OCI-LY1 (cell line): Measurements from ENCODE around the gene ASF1A.
A peak's percentile ranks its signal among the peaks of the same experiment; 100 is the strongest.

ENCODE experiments used
- H2AFZ ChIP-seq: fragments of 200-600 bp; sonication (generic), shearing (Covaris generic); 2 replicates; pipeline ENCODE4 v1.6.0; 2014; ENCODE audit warnings: antibody characterized with exemption, mild to moderate bottlenecking, low read length
- H3F3A ChIP-seq: fragments of 200-600 bp; sonication (generic), shearing (Covaris generic); 2 replicates; pipeline ENCODE4 v1.6.0; 2014; ENCODE audit warnings: mild to moderate bottlenecking, antibody characterized with exemption, low read length, moderate library complexity; ENCODE audit not compliant: insufficient read depth
- H3K27ac ChIP-seq: fragments of 200-600 bp; sonication (generic); 2 replicates; pipeline ENCODE4 v1.5.1; 2014; ENCODE audit warnings: low read length, mixed run types, mild to moderate bottlenecking, low read depth; ENCODE audit not compliant: poor library complexity, severe bottlenecking
- H3K27me3 ChIP-seq: fragments of 200-600 bp; sonication (generic); 2 replicates; pipeline ENCODE4 v1.6.0; 2014; ENCODE audit warnings: antibody characterized with exemption, mild to moderate bottlenecking, low read length, moderate library complexity; ENCODE audit not compliant: insufficient read depth
- H3K36me3 ChIP-seq: fragments of 200-600 bp; sonication (generic); 2 replicates; pipeline ENCODE4 v1.6.1; 2014; ENCODE audit warnings: mild to moderate bottlenecking, antibody characterized with exemption, low read length, moderate library complexity, mixed read lengths; ENCODE audit not compliant: insufficient read depth
- H3K4me1 ChIP-seq: fragments of 200-600 bp; sonication (generic); 2 replicates; pipeline ENCODE4 v1.5.1; 2014; ENCODE audit warnings: mild to moderate bottlenecking, low read length, moderate library complexity; ENCODE audit not compliant: insufficient read depth, severe bottlenecking
- H3K4me2 ChIP-seq: fragments of 200-600 bp; sonication (generic), shearing (Covaris generic); 2 replicates; pipeline ENCODE4 v1.6.1; 2014; ENCODE audit warnings: low read length
- H3K4me3 ChIP-seq: fragments of 200-600 bp; sonication (generic); 2 replicates; pipeline ENCODE4 v1.5.1; 2014; ENCODE audit warnings: low read length, low read depth, mild to moderate bottlenecking, mixed read lengths; ENCODE audit not compliant: poor library complexity, severe bottlenecking
- H3K79me2 ChIP-seq: fragments of 200-600 bp; shearing (Covaris generic); 2 replicates; pipeline ENCODE4 v1.6.1; 2016; ENCODE audit warnings: mixed run types, low read length, mixed read lengths; ENCODE audit not compliant: insufficient read depth
- H3K9ac ChIP-seq: fragments of 200-600 bp; sonication (generic), shearing (Covaris generic); 2 replicates; pipeline ENCODE4 v1.6.1; 2014; ENCODE audit warnings: mild to moderate bottlenecking, low read length, mixed read lengths
- H3K9me2 ChIP-seq: fragments of 200-600 bp; sonication (generic), shearing (Covaris generic); 2 replicates; pipeline ENCODE4 v1.6.1; 2014; ENCODE audit warnings: low read depth, mild to moderate bottlenecking, low read length, mixed read lengths
- H3K9me3 ChIP-seq: fragments of 200-600 bp; shearing (Covaris generic); 2 replicates; pipeline ENCODE4 v1.6.1; 2014; ENCODE audit warnings: low read length, mixed read lengths
- H4K20me1 ChIP-seq: fragments of 200-600 bp; sonication (generic), shearing (Covaris generic); 2 replicates; pipeline ENCODE4 v1.6.0; 2016; ENCODE audit warnings: mild to moderate bottlenecking, low read length; ENCODE audit not compliant: insufficient read depth
- CTCF ChIP-seq: fragments of 200-600 bp; sonication (generic), shearing (Covaris generic); IDR thresholded peaks from 2 replicates; pipeline ENCODE4 v1.5.1; 2017; ENCODE audit warnings: mild to moderate bottlenecking, antibody characterized with exemption, low read length, moderate library complexity, mixed read lengths
- EZH2 ChIP-seq: fragments of 200-600 bp; sonication (generic), shearing (Covaris generic); IDR thresholded peaks from 2 replicates; pipeline ENCODE4 v1.8.0; 2017; ENCODE audit warnings: borderline replicate concordance, mixed run types, mild to moderate bottlenecking, antibody characterized with exemption, low read length, moderate library complexity, mixed read lengths

ASF1A gene

GRCh38 chr6:118934461-118935330 lies 40.7 kb downstream of the ASF1A start, which contains the start of gene MCM9:
TSS of gene MCM9 (minus strand) at chr6:118935159. CDS start at chr6:118931723, 3,436 bp downstream.
- H3K4me2 ChIP-seq = peak within 1 kb of the TSS; percentile 82
- H3K27me3 ChIP-seq = no peaks in the 10 kb centered on the region
- H4K20me1 ChIP-seq = no peaks in the 10 kb centered on the region
- no peaks in the 10 kb centered on the region for H3K9me3 ChIP-seq
- peak within 1 kb of the TSS; percentile 83 for H3K27ac ChIP-seq
- H3K79me2 ChIP-seq = 0 out of 2 replicates have a peak, but pooled peaks cover 8% of the 10 kb centered on the region
- H3K9me2 ChIP-seq = no peaks in the 10 kb centered on the region
- peak within 1 kb of the TSS; percentile 81 for H3K4me3 ChIP-seq
- H2AFZ ChIP-seq = peak within 1 kb of the TSS; percentile 88
- peaks cover 22% of the 10 kb centered on the region for H3K4me1 ChIP-seq
- peaks cover 18% of the 10 kb centered on the region for H3K36me3 ChIP-seq
- peak within 1 kb of the TSS; percentile 94 for H3K9ac ChIP-seq
- TF ChIP-seq EZH2 (no peak), CTCF (no peak)
- H3F3A ChIP-seq = no peaks in the 10 kb centered on the region

- Histone ChIP-seq H3K27ac (peak overlapping the region; percentile 52), H3K9me3 (no peaks in the 10 kb centered on the region), H3K4me3 (peak overlapping the region; percentile 81), H2AFZ (0 out of 2 replicates have a peak overlapping the region, but pooled peaks have one; percentile 88), H3K9me2 (no peaks in the 10 kb centered on the region), H3K9ac (peak overlapping the region; percentile 67), H3K36me3 (peaks cover 17% of the 10 kb centered on the region), H3K79me2 (0 out of 2 replicates have a peak, but pooled peaks cover 8% of the 10 kb centered on the region), H3K27me3 (no peaks in the 10 kb centered on the region), H3K4me2 (peak overlapping the region; percentile 77), H3F3A (no peaks in the 10 kb centered on the region), H3K4me1 (peaks cover 22% of the 10 kb centered on the region), H4K20me1 (no peaks in the 10 kb centered on the region)
- TF ChIP-seq CTCF = no peak
- TF ChIP-seq EZH2 = no peak
Measured at GRCh38 chr6:118935331-118935668, 41.3 kb downstream of the ASF1A start.

- peak overlapping the region; percentile 67; the same call in 1 of the 2 replicates for H3K9ac ChIP-seq
- H2AFZ ChIP-seq = no peak overlapping the region
- H3K27me3 ChIP-seq = no peaks in the 10 kb centered on the region
- no peaks in the 10 kb centered on the region for H4K20me1 ChIP-seq
- no peak overlapping the region for H3K27ac ChIP-seq
- H3K36me3 ChIP-seq = peaks cover 9% of the 10 kb centered on the region; the same call in 1 of the 2 replicates
- peaks cover 22% of the 10 kb centered on the region for H3K4me1 ChIP-seq
- no peaks in the 10 kb centered on the region for H3K9me3 ChIP-seq
- H3K9me2 ChIP-seq = no peaks in the 10 kb centered on the region
- 0 out of 2 replicates have a peak, but pooled peaks cover 8% of the 10 kb centered on the region for H3K79me2 ChIP-seq
- no peaks in the 10 kb centered on the region for H3F3A ChIP-seq
- TF ChIP-seq CTCF = no peak
- no peak for TF ChIP-seq EZH2
- peak overlapping the region; percentile 81 for H3K4me3 ChIP-seq
- peak overlapping the region; percentile 77 for H3K4me2 ChIP-seq
Measured at GRCh38 chr6:118935978-118936703, 42.2 kb downstream of the ASF1A start.
